HepG2 (cell line): ENCODE measurements around the gene KHK. TPM values are rescaled to one million over a fixed set of nuclear protein-coding genes. Genes with fewer than 3 reads are reported as not detected.
A peak's percentile ranks its signal among the peaks of the same experiment; 100 is the strongest.

ENCODE experiments used
- DR1 ChIP-seq: sonication (generic); formaldehyde crosslinking; IDR thresholded peaks from 2 replicates; pipeline ENCODE4 v1.8.0; 2021; ENCODE audit warnings: mild to moderate bottlenecking, missing genetic modification reagents, inconsistent platforms
- EZH2 ChIP-seq: conservative IDR thresholded peaks from 2 replicates; pipeline ENCODE4 v1.6.1; 2012; ENCODE audit warnings: mild to moderate bottlenecking, low read depth, low read length, moderate library complexity
- KDM6A ChIP-seq: IDR thresholded peaks from 2 replicates; pipeline ENCODE4 v1.6.1; 2016; ENCODE audit warnings: low read depth
- MTA3 ChIP-seq: sonication (generic); formaldehyde crosslinking; IDR thresholded peaks from 2 replicates; pipeline ENCODE4 v1.4.0; 2020; ENCODE audit warnings: missing genetic modification reagents
- PAXIP1 ChIP-seq: sonication (generic); formaldehyde crosslinking; conservative IDR thresholded peaks from 2 replicates; pipeline ENCODE4 v1.4.0; 2020; ENCODE audit warnings: mild to moderate bottlenecking, missing genetic modification reagents, moderate library complexity
- RARA ChIP-seq: IDR thresholded peaks from 2 replicates; pipeline ENCODE4 v1.6.1; 2016; ENCODE audit warnings: missing genetic modification reagents, missing compliant biosample characterization
- RERE ChIP-seq: IDR thresholded peaks from 2 replicates; pipeline ENCODE4 v1.6.1; 2016; ENCODE audit warnings: low read depth, missing genetic modification reagents, missing compliant biosample characterization
- RXRA ChIP-seq: sonication (generic); formaldehyde crosslinking; IDR thresholded peaks from 2 replicates; pipeline ENCODE4 v1.5.1; 2020; ENCODE audit warnings: missing genetic modification reagents
- THAP8 ChIP-seq: sonication (generic); formaldehyde crosslinking; IDR thresholded peaks from 2 replicates; pipeline ENCODE4 v1.5.1; 2020; ENCODE audit warnings: missing genetic modification reagents, mild to moderate bottlenecking, borderline replicate concordance
- ZNF431 ChIP-seq: sonication (generic); formaldehyde crosslinking; IDR thresholded peaks from 2 replicates; pipeline ENCODE4 v1.9.0; 2022; ENCODE audit warnings: missing genetic modification reagents, low read depth, mild to moderate bottlenecking, borderline replicate concordance
- ZNF564 ChIP-seq: sonication (generic); formaldehyde crosslinking; IDR thresholded peaks from 2 replicates; pipeline ENCODE4 v1.8.1; 2023; ENCODE audit warnings: mild to moderate bottlenecking, missing genetic modification reagents
- ZNF768 ChIP-seq: sonication (generic); formaldehyde crosslinking; IDR thresholded peaks from 2 replicates; pipeline ENCODE4 v1.4.0; 2020; ENCODE audit warnings: missing genetic modification reagents
- polyA plus RNA-seq, 8 experiments: library from polyadenylated mRNA; depleted of rRNA in 3 of 8; stranded (reverse) in 7 of 8; unstranded in 1 of 8; fragments of >200 nt; fragmentation: Illumina TruSeq in 4 of 8; extraction: Trizol in 4 of 8; gene quantifications; 2 replicates each; pipeline versions ENCODE4 v1.2.1 to v1.2.3, GENCODE V29; 2011 to 2016; ENCODE audit warnings: low read depth in 4 of 8, missing spikeins in 1 of 8, mixed read lengths in 1 of 8; ENCODE audit not compliant: insufficient read depth in 1 of 8
- total RNA-seq, 5 experiments: library from RNA; depleted of rRNA; stranded (reverse); fragments of >200 nt; fragmentation: Illumina TruSeq; extraction: Trizol; gene quantifications; 2 replicates each; pipeline ENCODE4 v1.2.3, GENCODE V29; 2016; ENCODE audit warnings: low read depth in 1 of 5

The KHK gene
- total and polyA plus RNA-seq, 2 of the 13 experiments (the other 11 are each of a cell fraction or from before 2014, with no cell fraction given), result 40.9 to 99.2 TPM

GRCh38 chr2:27049422-27050280 lies 36.9 kb upstream of the KHK start (continued):
- no peak for TF ChIP-seq RERE (CRISPR knock-in tag)
- no peak for TF ChIP-seq PAXIP1 (CRISPR knock-in tag)
- TF ChIP-seq RXRA, result no peak; the same call in 1 of the 2 replicates
- TF ChIP-seq KDM6A (CRISPR knock-in tag), result no peak
- TF ChIP-seq MTA3 (CRISPR knock-in tag), result no peak
- no peak for TF ChIP-seq EZH2
- peak; percentile 66 for TF ChIP-seq ZNF768 (CRISPR knock-in tag)
- TF ChIP-seq RARA (CRISPR knock-in tag), result no peak; the same call in 1 of the 2 replicates
- TF ChIP-seq DR1 (CRISPR knock-in tag), result 0 out of 2 replicates have a peak, but pooled peaks have one; percentile 58
- TF ChIP-seq ZNF564 (CRISPR knock-in tag), result no peak
- TF ChIP-seq ZNF431 (CRISPR knock-in tag), result 0 out of 2 replicates have a peak, but pooled peaks have one; percentile 1
- 0 out of 2 replicates have a peak, but pooled peaks have one; percentile 7 for TF ChIP-seq THAP8
- TF ChIP-seq, all 625 proteins: peak for 143
